Astrocyte of the cerebellum (primary cell): ENCODE results near the gene ELL2.

ENCODE experiments used
- DNase-seq: peaks from one replicate; pipeline ENCODE4 v3.0.0-alpha.2; 2011; ENCODE audit warnings: low read depth
- H3K4me3 ChIP-seq: 2 replicates; pipeline ENCODE4 v1.5.1; 2011; ENCODE audit warnings: mild to moderate bottlenecking, low read depth, low read length, moderate library complexity
- CTCF ChIP-seq: IDR thresholded peaks from 2 replicates; pipeline ENCODE4 v1.5.1; 2012; ENCODE audit warnings: low read length, low read depth, moderate library complexity, mild to moderate bottlenecking; ENCODE audit errors: missing control alignments
- in situ Hi-C: cut with HindIII; loops from 2 replicates; pipeline ENCODE4 v1.10.0; 2017; ENCODE audit warnings: low sequenced_read_pairs

The ELL2 gene

GRCh38 chr5:95884511-95884910, 77.1 kb downstream of the ELL2 start:
- in situ Hi-C loops: no loop called here
- H3K4me3 ChIP-seq: no peak overlapping the region
- no peak for TF ChIP-seq CTCF
- DNase-seq: no peak

- H3K4me3 ChIP-seq: no peak overlapping the region
- in situ Hi-C loops: no loop called here
- TF ChIP-seq CTCF: no peak
- DNase-seq: no peak
These were observed 77.7 kb downstream of the ELL2 start for GRCh38 chr5:95884017-95884325.

GRCh38 chr5:95883185-95884016, 78.2 kb downstream of the ELL2 start:
- no peak for DNase-seq
- no peak overlapping the region for H3K4me3 ChIP-seq
- no peak for TF ChIP-seq CTCF
- in situ Hi-C loops: no loop called here

- H3K4me3 ChIP-seq: no peak overlapping the region
- TF ChIP-seq CTCF: no peak
- in situ Hi-C loops: no loop called here
- no peak for DNase-seq
These were observed 79.8 kb downstream of the ELL2 start for GRCh38 chr5:95881833-95882232.

GRCh38 chr5:95880081-95880926, 81.3 kb downstream of the ELL2 start:
- DNase-seq: no peak
- H3K4me3 ChIP-seq: no peak overlapping the region
- no peak for TF ChIP-seq CTCF
- in situ Hi-C loops: no loop called here

GRCh38 chr5:95879661-95880060, 82.0 kb downstream of the ELL2 start:
- DNase-seq: no peak
- in situ Hi-C loops: no loop called here
- no peak overlapping the region for H3K4me3 ChIP-seq
- no peak for TF ChIP-seq CTCF
